CD4-positive, alpha-beta T cell treated with Interleukin-21 for 1 hour (primary cell): Measurements from ENCODE around the gene PTPRT.
"Not testable (repeated sequence)": the region's sequence is repeated elsewhere in the genome, so short reads cannot be mapped to it uniquely, and the experiment has no call there.

Experiments used
- DNase-seq: peaks from one replicate; pipeline ENCODE4 v3.0.0-alpha.2; 2020

PTPRT gene

GRCh38 chr20:42255821-42256220, 933.9 kb downstream of the PTPRT start:
- DNase-seq, result no peak

DNA sequence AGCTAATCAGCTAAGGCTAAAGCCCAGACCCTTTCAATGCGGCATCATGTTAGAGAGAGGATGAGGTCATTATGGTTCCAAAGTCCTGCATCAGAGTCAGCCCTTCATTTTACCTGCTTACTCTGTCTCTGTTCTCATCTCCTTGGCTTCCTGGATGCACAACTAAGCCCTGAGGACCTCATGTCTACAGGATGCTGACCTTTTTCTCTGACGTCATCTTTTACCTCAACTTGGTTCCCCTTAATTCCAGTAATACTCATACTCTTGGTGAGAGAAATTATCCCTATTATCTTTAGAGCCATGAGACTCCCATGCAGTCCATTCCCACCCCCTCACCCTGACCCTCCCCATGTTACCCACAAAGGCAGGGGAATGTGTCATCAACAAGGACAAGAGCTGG, 935.0 kb downstream of the PTPRT start:
- no peak for DNase-seq

GRCh38 chr20:42252116-42252515, 937.6 kb downstream of the PTPRT start:
- DNase-seq, result no peak

GRCh38 chr20:42218621-42219374, 970.9 kb downstream of the PTPRT start:
- DNase-seq, result no peak

DNA sequence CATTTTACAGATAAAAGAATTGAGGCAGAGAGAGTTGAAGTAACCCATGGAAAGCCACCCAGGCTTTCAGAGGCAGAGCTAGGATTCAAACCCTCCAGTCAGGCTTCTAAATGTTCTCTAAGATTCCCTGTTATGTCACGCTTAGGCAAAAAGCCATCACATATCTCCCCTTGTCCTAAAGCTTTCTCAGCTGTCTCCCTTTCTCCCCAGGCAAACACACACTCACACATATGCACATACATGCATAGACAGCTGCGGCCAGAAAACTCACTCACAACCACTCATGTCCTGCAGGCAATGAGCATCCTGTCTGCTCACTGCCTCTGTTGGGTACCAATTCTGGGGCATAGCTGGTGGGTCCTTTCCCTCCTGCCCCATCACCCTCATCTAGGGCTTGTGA, 975.6 kb downstream of the PTPRT start:
- DNase-seq, result no peak

- no peak for DNase-seq
These were observed 977.3 kb downstream of the PTPRT start for GRCh38 chr20:42212391-42212790.

- DNase-seq, result not testable (repeated sequence)
These were observed 983.1 kb downstream of the PTPRT start for GRCh38 chr20:42206557-42206956.

DNA sequence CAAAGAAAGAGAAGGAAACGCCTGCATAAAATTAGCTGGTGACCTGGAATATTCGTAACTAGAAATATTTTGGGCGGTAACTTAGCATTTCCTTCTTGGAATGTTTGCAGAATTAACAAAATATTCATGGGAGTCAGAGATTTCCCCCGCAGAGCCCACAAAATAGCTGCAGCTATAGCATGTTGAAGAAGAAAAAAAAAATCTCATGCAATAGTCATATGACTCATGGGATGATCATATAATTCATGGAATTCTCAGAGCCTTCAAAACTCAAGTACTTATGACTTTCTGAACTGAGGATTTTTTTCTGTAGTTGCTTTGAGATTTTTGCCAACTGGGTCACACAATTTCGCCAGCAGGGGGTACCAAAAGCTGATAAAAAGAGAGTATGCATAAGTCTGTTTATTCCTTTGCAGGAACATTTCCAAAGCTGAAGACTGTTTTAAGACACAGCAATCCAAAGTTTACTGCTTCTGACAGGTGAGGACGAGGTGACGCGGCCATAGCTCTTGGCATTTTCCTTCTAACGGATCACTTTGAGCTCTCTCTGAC, 985.5 kb downstream of the PTPRT start:
- DNase-seq, result no peak

DNA sequence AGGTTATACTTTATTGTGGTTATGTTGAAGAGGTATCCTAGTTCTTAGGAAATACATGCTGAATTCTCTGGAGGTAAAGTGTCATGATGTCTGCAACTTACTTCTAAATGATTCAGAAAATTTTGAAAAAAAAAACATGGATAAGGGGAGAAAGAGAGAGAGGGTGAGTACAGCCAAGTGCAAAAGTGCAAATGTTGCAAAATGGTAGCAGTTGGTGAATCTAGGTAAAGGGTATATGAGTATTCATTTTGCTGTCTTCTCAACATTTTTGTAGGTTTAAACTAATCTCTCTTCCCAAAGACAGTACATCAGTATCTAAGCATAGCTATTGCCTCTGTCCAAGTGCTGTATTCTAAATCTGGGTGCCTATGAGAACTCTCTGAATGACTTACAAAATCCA, 992.1 kb downstream of the PTPRT start:
- DNase-seq, result no peak

GRCh38 chr20:42193119-42193518, 996.6 kb downstream of the PTPRT start:
- no peak for DNase-seq

DNA sequence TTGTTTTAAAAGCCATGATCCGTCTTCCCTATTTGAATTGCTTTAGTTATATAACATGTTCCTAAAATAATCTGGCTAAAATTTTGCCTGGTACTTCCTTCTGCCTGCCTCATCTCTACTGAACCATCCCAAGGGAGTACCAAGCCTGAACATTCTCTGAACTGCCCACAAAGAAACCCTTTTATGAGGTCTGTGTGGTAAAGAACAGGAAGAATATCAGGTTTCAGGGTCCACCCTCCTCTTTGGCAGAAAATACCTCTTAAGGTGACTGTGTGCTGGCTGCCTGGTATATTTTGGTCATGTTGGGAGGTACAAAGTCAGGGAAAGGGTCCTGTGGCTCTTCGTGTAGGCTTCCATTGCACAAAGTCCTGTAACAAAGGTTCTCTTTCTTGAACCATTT, 997.4 kb downstream of the PTPRT start:
- no peak for DNase-seq

DNA sequence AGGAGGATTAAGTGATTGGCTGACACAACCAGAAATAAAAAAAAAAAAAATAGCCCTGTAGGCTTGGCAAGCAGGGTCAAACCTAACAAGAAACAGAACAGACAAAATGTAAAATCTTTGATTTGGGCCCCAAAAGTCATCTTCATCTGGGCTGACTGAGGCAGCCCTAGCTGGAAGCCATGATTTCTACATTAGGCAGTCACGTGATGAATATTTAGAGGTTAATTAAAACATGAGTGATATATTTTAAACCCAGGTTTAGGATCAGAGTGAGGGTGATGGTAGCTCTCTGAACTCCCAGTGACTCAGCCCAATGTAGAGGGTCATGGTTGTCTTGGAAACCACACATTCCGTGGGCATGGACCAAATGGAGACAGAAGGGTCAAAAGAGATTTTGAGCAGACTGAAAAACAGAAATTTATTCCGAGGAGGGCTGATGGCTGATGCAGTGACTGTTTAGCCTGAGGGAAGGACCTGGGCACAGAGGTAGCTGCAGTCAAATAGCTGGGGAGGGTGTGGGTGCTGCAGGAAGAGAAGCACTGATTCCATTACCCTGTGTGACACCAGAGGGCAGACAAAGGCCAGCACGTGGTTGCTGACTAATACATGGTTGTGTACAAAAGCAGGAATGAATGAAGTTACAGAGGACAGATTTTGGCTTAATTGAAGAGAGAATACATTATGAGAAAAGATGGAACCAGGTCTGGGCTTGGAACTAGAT, 998.4 kb downstream of the PTPRT start:
- no peak for DNase-seq

GRCh38 chr20:42190084-42190483, 999.6 kb downstream of the PTPRT start:
- no peak for DNase-seq

- no peak for DNase-seq
These were observed 1003.4 kb downstream of the PTPRT start for GRCh38 chr20:42186337-42186736.

DNA sequence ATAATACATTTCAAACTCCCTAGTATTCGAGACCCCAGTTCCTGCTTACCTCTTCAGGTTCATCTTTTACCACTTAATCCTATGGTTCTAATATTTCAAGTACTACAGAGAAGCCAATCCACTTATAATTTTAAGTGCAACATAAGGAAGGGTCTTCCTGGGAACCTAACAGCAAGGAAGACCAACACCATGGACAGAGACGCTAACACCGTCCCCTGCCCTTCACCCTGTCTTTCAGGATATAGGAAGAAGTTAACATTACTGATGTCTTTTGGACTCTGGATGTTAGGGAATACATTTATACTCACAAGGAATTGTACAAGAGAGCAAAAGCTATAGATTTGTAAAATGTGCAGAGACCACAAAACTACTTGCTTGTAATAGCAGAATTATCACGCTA, 1006.6 kb downstream of the PTPRT start:
- DNase-seq, result no peak

DNA sequence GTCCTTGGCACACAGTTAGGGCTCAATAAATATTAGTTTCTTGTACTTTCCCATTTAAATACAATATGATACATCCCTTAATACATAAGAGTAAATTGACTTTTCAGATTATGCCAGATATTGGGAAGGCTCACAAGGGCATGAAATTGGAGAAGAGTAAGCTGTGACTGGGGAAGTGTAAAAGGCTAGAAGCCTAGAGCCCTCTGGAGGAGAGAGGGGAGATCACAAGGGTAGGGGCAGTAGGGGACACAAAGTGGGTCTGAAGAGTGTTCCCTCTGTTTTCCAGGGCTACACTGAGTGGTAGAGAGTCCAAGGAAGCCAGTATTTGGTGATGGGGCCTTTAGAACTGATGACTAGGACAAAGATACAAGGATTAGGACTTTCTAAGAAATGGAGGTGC, 1008.6 kb downstream of the PTPRT start:
- DNase-seq, result no peak

GRCh38 chr20:42179768-42180167, 1009.9 kb downstream of the PTPRT start:
- DNase-seq, result no peak

GRCh38 chr20:42173440-42173839, 1016.3 kb downstream of the PTPRT start:
- DNase-seq, result no peak

DNA sequence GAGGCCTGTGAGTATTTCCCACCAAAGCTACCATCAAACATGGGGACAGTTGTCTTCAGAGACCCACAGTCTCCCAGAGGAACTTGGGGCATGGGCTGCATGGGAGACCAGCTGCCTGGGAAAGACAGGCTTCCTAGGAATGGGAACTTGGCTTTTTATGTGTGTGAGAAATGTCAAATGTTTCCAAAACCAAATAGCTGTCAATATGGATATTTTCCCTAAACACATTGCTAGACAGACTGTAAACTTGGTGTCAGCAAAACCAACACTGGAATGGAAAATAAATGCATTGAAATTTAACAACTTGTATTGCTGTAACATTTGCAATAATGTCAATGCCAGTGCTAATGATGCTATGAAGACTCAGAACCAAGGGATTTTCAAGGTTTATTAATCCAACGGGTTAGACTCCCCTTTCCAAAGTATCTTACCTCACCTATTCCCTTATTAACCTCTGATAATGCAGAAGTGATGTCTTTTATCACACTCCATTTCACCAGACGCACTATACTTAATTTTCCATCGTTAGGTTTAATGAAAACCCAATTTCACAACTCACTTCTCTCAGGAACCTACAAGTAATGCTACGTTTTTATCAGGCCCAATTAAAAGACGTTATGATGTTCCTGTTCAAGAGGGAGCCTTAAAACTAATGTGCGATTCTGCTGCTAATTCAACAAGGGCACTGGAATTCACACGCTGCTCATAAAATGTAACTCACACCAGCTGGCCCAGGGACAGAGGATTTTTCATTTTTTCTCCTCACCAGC, 1025.4 kb downstream of the PTPRT start:
- no peak for DNase-seq

- no peak for DNase-seq
These were observed 1028.4 kb downstream of the PTPRT start for GRCh38 chr20:42161228-42161829.

GRCh38 chr20:42159808-42160207, 1029.9 kb downstream of the PTPRT start:
- no peak for DNase-seq

- no peak for DNase-seq
These were observed 1031.4 kb downstream of the PTPRT start for GRCh38 chr20:42158272-42158671.

GRCh38 chr20:42155586-42155985, 1034.1 kb downstream of the PTPRT start:
- no peak for DNase-seq
